ENCODE results near the gene SLC23A2.

DNA sequence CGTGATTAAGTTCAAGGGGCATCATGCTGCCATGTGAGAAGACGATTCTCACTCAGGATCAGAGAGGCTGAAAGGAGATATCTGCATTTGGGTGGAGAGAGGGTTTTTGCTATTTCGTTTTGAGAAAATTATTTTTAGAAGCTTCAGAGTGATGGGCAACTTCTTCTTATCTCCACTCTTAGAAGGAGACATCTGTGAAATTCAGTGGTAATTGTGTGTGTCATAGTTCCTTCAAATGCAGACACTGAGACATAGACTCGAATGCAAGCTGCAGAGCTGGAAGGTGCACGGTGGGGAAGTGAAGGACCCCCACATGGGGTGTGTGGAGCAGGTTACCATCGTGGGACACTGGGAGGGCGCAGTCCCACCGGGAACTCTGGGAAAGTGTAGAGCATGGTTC lies 162.8 kb downstream of the SLC23A2 start:
- TF ChIP-seq, protein P1, sequence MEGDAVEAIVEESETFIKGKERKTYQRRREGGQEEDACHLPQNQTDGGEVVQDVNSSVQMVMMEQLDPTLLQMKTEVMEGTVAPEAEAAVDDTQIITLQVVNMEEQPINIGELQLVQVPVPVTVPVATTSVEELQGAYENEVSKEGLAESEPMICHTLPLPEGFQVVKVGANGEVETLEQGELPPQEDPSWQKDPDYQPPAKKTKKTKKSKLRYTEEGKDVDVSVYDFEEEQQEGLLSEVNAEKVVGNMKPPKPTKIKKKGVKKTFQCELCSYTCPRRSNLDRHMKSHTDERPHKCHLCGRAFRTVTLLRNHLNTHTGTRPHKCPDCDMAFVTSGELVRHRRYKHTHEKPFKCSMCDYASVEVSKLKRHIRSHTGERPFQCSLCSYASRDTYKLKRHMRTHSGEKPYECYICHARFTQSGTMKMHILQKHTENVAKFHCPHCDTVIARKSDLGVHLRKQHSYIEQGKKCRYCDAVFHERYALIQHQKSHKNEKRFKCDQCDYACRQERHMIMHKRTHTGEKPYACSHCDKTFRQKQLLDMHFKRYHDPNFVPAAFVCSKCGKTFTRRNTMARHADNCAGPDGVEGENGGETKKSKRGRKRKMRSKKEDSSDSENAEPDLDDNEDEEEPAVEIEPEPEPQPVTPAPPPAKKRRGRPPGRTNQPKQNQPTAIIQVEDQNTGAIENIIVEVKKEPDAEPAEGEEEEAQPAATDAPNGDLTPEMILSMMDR (IDR thresholded peaks at IDR 0.05; ENCODE audit: low read depth, low read length, missing input control): no peak
- TF ChIP-seq, protein P2, sequence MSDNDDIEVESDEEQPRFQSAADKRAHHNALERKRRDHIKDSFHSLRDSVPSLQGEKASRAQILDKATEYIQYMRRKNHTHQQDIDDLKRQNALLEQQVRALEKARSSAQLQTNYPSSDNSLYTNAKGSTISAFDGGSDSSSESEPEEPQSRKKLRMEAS (IDR thresholded peaks at IDR 0.05): no peak
- TF ChIP-seq, protein P3, sequence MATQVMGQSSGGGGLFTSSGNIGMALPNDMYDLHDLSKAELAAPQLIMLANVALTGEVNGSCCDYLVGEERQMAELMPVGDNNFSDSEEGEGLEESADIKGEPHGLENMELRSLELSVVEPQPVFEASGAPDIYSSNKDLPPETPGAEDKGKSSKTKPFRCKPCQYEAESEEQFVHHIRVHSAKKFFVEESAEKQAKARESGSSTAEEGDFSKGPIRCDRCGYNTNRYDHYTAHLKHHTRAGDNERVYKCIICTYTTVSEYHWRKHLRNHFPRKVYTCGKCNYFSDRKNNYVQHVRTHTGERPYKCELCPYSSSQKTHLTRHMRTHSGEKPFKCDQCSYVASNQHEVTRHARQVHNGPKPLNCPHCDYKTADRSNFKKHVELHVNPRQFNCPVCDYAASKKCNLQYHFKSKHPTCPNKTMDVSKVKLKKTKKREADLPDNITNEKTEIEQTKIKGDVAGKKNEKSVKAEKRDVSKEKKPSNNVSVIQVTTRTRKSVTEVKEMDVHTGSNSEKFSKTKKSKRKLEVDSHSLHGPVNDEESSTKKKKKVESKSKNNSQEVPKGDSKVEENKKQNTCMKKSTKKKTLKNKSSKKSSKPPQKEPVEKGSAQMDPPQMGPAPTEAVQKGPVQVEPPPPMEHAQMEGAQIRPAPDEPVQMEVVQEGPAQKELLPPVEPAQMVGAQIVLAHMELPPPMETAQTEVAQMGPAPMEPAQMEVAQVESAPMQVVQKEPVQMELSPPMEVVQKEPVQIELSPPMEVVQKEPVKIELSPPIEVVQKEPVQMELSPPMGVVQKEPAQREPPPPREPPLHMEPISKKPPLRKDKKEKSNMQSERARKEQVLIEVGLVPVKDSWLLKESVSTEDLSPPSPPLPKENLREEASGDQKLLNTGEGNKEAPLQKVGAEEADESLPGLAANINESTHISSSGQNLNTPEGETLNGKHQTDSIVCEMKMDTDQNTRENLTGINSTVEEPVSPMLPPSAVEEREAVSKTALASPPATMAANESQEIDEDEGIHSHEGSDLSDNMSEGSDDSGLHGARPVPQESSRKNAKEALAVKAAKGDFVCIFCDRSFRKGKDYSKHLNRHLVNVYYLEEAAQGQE (IDR thresholded peaks at IDR 0.05): no peak

Measured in liver (tissue), 2 donors.